Neural cell (in vitro differentiated cells): ENCODE measurements around the gene PPP6R1. TPM values are rescaled to one million over a fixed set of nuclear protein-coding genes. Genes with fewer than 3 reads are reported as not detected.
"Not testable (repeated sequence)": the region's sequence is repeated elsewhere in the genome, so short reads cannot be mapped to it uniquely, and the experiment has no call there.

Source experiments
- H2AFZ ChIP-seq: fragments of 200-600, 300-800 bp; sonication (generic), shearing (Covaris generic); 2 replicates; pipeline ENCODE4 v1.6.0; 2014; ENCODE audit warnings: low read depth, mild to moderate bottlenecking, antibody characterized with exemption, low read length, moderate library complexity
- H3F3A ChIP-seq: fragments of 200-600 bp; shearing (Covaris generic); 2 replicates; pipeline ENCODE4 v1.6.1; 2016; ENCODE audit warnings: mild to moderate bottlenecking, moderate library complexity, mixed read lengths, antibody characterized with exemption, low read length; ENCODE audit not compliant: insufficient read depth, poor library complexity, severe bottlenecking
- H3K27ac ChIP-seq: fragments of 200-600, 300-800 bp; sonication (generic), shearing (Covaris generic); 2 replicates; pipeline ENCODE4 v1.5.1; 2014; ENCODE audit warnings: mild to moderate bottlenecking, low read length, moderate library complexity
- H3K27me3 ChIP-seq: fragments of 300-800, 200-600 bp; sonication (generic), shearing (Covaris generic); 2 replicates; pipeline ENCODE4 v1.6.0; 2014; ENCODE audit warnings: mild to moderate bottlenecking, low read depth, low read length, moderate library complexity; ENCODE audit not compliant: insufficient read depth
- H3K36me3 ChIP-seq: fragments of 300-800, 200-600 bp; sonication (generic), shearing (Covaris generic); 2 replicates; pipeline ENCODE4 v1.5.1; 2014; ENCODE audit warnings: mild to moderate bottlenecking, antibody characterized with exemption, low read length, moderate library complexity; ENCODE audit not compliant: insufficient read depth
- H3K4me2 ChIP-seq: fragments of 300-800, 200-600 bp; sonication (generic), shearing (Covaris generic); 2 replicates; pipeline ENCODE4 v1.6.0; 2014; ENCODE audit warnings: mild to moderate bottlenecking, low read length
- H3K4me3 ChIP-seq: fragments of 300-800, 200-600 bp; sonication (generic), shearing (Covaris generic); 2 replicates; pipeline ENCODE4 v1.5.1; 2014; ENCODE audit warnings: mild to moderate bottlenecking, low read length, moderate library complexity
- H3K79me2 ChIP-seq: fragments of 200-600 bp; shearing (Covaris generic); replicated peaks from 2 replicates; pipeline ENCODE4 v1.6.0; 2014; ENCODE audit warnings: mild to moderate bottlenecking, low read length, moderate library complexity; ENCODE audit not compliant: insufficient read depth
- H3K9ac ChIP-seq: fragments of 300-800, 200-600 bp; sonication (generic), shearing (Covaris generic); 2 replicates; pipeline ENCODE4 v1.6.1; 2016; ENCODE audit warnings: mild to moderate bottlenecking, low read length, mixed read lengths
- H3K9me2 ChIP-seq: fragments of 200-600 bp; shearing (Covaris generic); 2 replicates; pipeline ENCODE4 v1.6.1; 2016; ENCODE audit warnings: mild to moderate bottlenecking, low read length, mixed read lengths; ENCODE audit not compliant: insufficient read depth
- H3K9me3 ChIP-seq: fragments of 200-600, 300-800 bp; sonication (generic), shearing (Covaris generic); 2 replicates; pipeline ENCODE4 v1.6.1; 2016; ENCODE audit warnings: mild to moderate bottlenecking, mixed run types, low read length, moderate library complexity, mixed read lengths
- H4K20me1 ChIP-seq: fragments of 200-600 bp; shearing (Covaris generic); 2 replicates; pipeline ENCODE4 v1.6.1; 2016; ENCODE audit warnings: mild to moderate bottlenecking, mixed run types; ENCODE audit not compliant: insufficient read depth
- EP300 ChIP-seq: fragments of 450-650 bp; conservative IDR thresholded peaks from 2 replicates; pipeline ENCODE4 v1.6.1; 2014; ENCODE audit warnings: antibody characterized with exemption, mild to moderate bottlenecking, moderate library complexity; ENCODE audit not compliant: poor library complexity, severe bottlenecking
- EZH2 ChIP-seq: fragments of 200-600, 300-800 bp; shearing (Covaris generic), sonication (generic); IDR thresholded peaks from 2 replicates; pipeline ENCODE4 v1.6.1; 2014; ENCODE audit warnings: antibody characterized with exemption, low read length, borderline replicate concordance, mild to moderate bottlenecking; ENCODE audit not compliant: insufficient read depth, poor library complexity, severe bottlenecking
- MXI1 ChIP-seq: fragments of 450-650 bp; conservative IDR thresholded peaks from 2 replicates; pipeline ENCODE4 v1.6.1; 2014; ENCODE audit warnings: antibody characterized with exemption, mild to moderate bottlenecking; ENCODE audit not compliant: poor library complexity, severe bottlenecking
- POLR2AphosphoS5 ChIP-seq: IDR thresholded peaks from 2 replicates; pipeline ENCODE4 v1.6.1; 2012
- RAD21 ChIP-seq: fragments of 450-650 bp; conservative IDR thresholded peaks from 2 replicates; pipeline ENCODE4 v1.6.1; 2014; ENCODE audit warnings: antibody characterized with exemption, mild to moderate bottlenecking, moderate library complexity
- SMC3 ChIP-seq: fragments of 450-650 bp; conservative IDR thresholded peaks from 2 replicates; pipeline ENCODE4 v1.6.1; 2014; ENCODE audit warnings: antibody characterized with exemption, mild to moderate bottlenecking, moderate library complexity; ENCODE audit not compliant: poor library complexity
- TAF1 ChIP-seq: IDR thresholded peaks from 2 replicates; pipeline ENCODE4 v1.6.1; 2012; ENCODE audit warnings: low read depth
- polyA plus RNA-seq: library from polyadenylated mRNA; depleted of rRNA; stranded (reverse); fragments of >200 nt; gene quantifications from 2 replicates; pipeline ENCODE4 v1.2.3, GENCODE V29; 2014
- TF ChIP-seq, protein P1 (sequence below): fragments of 450-650 bp; IDR thresholded peaks from 2 replicates; pipeline ENCODE4 v1.5.1; 2014; ENCODE audit warnings: antibody characterized with exemption, mild to moderate bottlenecking, moderate library complexity; ENCODE audit not compliant: poor library complexity, severe bottlenecking
- TF ChIP-seq, protein P2 (sequence below): IDR thresholded peaks from 2 replicates; pipeline ENCODE4 v1.6.1; 2012; ENCODE audit warnings: borderline replicate concordance

PPP6R1 gene
- polyA plus RNA-seq, 1 donor from 2014 or later, result 20.0 TPM

- Histone ChIP-seq H3K27me3 (no peaks in the 10 kb centered on the region), H3K4me2 (no peak overlapping the region), H3K9me3 (no peaks in the 10 kb centered on the region), H3K9me2 (no peaks in the 10 kb centered on the region), H3K36me3 (no peaks in the 10 kb centered on the region), H3K9ac (no peak overlapping the region), H3K27ac (no peak overlapping the region), H3K4me3 (no peak overlapping the region), H2AFZ (no peak overlapping the region), H3F3A (no peaks in the 10 kb centered on the region), H4K20me1 (no peaks in the 10 kb centered on the region), H3K79me2 (no peaks in the 10 kb centered on the region)
- TF ChIP-seq, protein P1, sequence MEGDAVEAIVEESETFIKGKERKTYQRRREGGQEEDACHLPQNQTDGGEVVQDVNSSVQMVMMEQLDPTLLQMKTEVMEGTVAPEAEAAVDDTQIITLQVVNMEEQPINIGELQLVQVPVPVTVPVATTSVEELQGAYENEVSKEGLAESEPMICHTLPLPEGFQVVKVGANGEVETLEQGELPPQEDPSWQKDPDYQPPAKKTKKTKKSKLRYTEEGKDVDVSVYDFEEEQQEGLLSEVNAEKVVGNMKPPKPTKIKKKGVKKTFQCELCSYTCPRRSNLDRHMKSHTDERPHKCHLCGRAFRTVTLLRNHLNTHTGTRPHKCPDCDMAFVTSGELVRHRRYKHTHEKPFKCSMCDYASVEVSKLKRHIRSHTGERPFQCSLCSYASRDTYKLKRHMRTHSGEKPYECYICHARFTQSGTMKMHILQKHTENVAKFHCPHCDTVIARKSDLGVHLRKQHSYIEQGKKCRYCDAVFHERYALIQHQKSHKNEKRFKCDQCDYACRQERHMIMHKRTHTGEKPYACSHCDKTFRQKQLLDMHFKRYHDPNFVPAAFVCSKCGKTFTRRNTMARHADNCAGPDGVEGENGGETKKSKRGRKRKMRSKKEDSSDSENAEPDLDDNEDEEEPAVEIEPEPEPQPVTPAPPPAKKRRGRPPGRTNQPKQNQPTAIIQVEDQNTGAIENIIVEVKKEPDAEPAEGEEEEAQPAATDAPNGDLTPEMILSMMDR, result no peak
- TF ChIP-seq SMC3 (no peak), MXI1 (no peak), POLR2AphosphoS5 (no peak)
Observed at GRCh38 chr19:55225415-55225958, 33.3 kb downstream of the PPP6R1 start.

DNA sequence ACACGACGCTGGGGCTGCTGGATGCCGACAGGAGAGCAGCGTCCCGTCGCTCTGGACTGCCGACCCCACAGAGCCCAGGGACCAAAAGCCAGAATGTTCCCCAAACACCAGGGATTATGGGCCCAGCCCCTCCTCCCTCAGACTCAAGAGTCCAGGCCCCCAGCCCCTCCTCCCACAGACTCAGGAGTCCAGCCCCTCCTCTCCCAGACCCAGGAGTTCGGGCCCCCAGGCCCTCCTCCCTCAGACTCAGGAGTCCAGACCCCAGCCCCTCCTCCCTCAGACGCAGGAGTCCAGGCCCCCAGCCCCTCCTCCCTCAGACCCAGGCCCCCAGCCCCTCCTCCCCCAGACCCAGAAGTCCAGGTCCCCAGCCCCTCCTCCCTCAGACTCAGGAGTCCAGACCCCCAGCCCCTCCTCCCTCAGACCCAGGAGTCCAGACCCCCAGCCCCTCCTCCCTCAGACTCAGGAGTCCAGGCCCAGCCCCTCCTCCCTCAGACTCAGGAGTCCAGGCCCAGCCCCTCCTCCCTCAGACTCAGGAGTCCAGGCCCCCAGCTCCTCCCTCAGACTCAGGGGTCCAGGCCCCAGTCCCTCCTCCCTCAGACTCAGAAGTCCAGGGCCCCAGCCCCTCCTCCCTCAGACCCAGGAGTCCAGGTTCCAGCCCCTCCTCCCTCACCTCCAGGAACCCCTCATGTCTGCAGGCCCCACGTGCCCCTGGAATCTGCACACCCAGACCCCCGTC, 34.0 kb downstream of the PPP6R1 start:
- not testable (repeated sequence) for H2AFZ ChIP-seq, H3K9me3 ChIP-seq, H3F3A ChIP-seq, H3K9me2 ChIP-seq, H3K4me3 ChIP-seq, H3K27me3 ChIP-seq, H3K9ac ChIP-seq, H3K4me2 ChIP-seq, H3K27ac ChIP-seq, H3K36me3 ChIP-seq, H3K79me2 ChIP-seq, H4K20me1 ChIP-seq

DNA sequence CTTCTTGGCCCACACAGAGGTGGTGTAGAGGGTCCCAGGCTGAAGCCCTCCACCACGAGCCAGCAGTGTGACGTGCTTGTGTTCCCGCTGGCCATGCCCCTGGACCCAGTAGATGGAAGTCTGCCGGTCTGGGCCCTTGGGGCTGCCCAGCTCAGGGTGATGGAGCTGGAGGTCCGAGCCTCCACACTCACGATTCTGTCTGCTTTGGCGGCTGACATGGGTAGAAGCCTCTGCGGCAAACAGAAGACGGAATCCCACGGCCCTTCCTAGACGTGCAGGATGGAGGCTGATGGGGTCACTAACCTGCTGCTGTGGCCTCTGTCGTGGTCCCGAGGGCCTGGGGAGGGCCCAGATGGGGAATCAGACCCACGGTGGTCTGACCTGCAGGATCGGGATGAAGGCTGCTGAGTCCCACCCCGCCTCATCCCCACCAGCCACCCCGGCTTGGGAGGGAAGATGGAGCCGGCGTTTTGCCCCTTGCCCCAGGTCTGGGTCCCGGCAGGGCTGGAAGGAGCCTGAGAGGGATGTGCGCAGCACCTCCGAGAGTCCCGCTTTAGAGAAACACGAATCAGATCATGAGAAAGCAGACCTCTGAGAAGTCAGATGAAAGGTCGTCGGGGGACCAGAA, 34.7 kb downstream of the PPP6R1 start:
- H3K9ac ChIP-seq, result no peak overlapping the region
- H3K9me3 ChIP-seq, result no peaks in the 10 kb centered on the region
- no peak overlapping the region for H3K4me2 ChIP-seq
- H3K36me3 ChIP-seq, result no peaks in the 10 kb centered on the region
- no peak overlapping the region for H3K27ac ChIP-seq
- no peaks in the 10 kb centered on the region for H3K9me2 ChIP-seq
- H4K20me1 ChIP-seq, result no peaks in the 10 kb centered on the region
- no peaks in the 10 kb centered on the region for H3K79me2 ChIP-seq
- TF ChIP-seq RAD21 (no peak), EZH2 (no peak), SMC3 (no peak), EP300 (no peak), TAF1 (no peak), MXI1 (no peak), POLR2AphosphoS5 (no peak)
- TF ChIP-seq, protein P1, result no peak
- TF ChIP-seq, protein P2, sequence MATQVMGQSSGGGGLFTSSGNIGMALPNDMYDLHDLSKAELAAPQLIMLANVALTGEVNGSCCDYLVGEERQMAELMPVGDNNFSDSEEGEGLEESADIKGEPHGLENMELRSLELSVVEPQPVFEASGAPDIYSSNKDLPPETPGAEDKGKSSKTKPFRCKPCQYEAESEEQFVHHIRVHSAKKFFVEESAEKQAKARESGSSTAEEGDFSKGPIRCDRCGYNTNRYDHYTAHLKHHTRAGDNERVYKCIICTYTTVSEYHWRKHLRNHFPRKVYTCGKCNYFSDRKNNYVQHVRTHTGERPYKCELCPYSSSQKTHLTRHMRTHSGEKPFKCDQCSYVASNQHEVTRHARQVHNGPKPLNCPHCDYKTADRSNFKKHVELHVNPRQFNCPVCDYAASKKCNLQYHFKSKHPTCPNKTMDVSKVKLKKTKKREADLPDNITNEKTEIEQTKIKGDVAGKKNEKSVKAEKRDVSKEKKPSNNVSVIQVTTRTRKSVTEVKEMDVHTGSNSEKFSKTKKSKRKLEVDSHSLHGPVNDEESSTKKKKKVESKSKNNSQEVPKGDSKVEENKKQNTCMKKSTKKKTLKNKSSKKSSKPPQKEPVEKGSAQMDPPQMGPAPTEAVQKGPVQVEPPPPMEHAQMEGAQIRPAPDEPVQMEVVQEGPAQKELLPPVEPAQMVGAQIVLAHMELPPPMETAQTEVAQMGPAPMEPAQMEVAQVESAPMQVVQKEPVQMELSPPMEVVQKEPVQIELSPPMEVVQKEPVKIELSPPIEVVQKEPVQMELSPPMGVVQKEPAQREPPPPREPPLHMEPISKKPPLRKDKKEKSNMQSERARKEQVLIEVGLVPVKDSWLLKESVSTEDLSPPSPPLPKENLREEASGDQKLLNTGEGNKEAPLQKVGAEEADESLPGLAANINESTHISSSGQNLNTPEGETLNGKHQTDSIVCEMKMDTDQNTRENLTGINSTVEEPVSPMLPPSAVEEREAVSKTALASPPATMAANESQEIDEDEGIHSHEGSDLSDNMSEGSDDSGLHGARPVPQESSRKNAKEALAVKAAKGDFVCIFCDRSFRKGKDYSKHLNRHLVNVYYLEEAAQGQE, result no peak
- no peak overlapping the region for H3K4me3 ChIP-seq
- no peaks in the 10 kb centered on the region for H3K27me3 ChIP-seq
- H2AFZ ChIP-seq, result no peak overlapping the region
- no peaks in the 10 kb centered on the region for H3F3A ChIP-seq
